ENCODE data around the gene MAN2C1.

GRCh38 chr15:75309711-75310110 is 58.7 kb downstream of the MAN2C1 start:
- no peak for TF ChIP-seq POLR2A (IDR thresholded peaks at IDR 0.05)
- TF ChIP-seq CTCF (IDR thresholded peaks at IDR 0.05) = no peak
